ENCODE measurements around the gene DACH1.

DACH1 gene

DNA sequence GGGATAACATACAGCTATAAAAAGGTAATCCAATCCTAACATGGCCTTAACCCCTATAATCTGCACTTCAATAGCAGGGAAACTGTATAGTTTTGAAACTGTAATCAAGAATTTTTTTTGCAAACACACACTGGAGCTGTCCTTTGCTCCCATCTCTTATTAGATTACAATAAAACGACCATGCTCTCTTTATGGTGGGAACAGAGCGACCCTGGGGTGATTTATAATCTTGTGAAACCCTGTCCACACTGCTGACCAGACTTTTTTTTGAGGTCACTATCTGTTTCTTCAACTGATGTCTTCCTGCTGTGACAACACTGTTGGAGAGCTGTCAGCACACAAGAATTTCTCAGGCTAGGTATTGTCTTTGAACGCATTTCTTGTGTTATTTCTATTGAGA is 35.3 kb downstream of the DACH1 start:
- TF ChIP-seq, protein P1, sequence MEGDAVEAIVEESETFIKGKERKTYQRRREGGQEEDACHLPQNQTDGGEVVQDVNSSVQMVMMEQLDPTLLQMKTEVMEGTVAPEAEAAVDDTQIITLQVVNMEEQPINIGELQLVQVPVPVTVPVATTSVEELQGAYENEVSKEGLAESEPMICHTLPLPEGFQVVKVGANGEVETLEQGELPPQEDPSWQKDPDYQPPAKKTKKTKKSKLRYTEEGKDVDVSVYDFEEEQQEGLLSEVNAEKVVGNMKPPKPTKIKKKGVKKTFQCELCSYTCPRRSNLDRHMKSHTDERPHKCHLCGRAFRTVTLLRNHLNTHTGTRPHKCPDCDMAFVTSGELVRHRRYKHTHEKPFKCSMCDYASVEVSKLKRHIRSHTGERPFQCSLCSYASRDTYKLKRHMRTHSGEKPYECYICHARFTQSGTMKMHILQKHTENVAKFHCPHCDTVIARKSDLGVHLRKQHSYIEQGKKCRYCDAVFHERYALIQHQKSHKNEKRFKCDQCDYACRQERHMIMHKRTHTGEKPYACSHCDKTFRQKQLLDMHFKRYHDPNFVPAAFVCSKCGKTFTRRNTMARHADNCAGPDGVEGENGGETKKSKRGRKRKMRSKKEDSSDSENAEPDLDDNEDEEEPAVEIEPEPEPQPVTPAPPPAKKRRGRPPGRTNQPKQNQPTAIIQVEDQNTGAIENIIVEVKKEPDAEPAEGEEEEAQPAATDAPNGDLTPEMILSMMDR (conservative IDR thresholded peaks at IDR 0.05; ENCODE audit: control insufficient read depth, insufficient read depth, low read depth, low read length) = no peak
- H3K4me3 ChIP-seq (ENCODE audit: control insufficient read depth, low read depth, low read length) = no peak overlapping the region
- no peak for DNase-seq (ENCODE audit: low read depth)

DNA sequence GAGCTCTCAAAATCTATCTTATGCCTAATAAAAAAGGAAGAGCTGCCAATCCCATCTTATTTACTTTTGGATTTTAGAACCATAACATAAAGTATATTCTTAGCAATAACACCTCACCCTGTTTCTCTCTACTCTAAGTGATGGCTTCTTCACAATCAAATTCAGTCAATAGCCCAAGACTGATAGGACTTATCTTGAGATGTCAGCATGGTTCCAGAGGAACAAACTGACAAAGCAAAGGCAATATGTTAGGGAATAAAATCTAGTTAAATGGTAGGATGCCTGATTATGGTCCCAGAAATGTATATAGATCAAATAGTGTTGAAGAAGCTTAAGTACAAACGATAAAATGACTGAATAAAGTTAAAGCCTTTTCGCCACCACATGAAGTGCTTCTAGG is 36.3 kb downstream of the DACH1 start:
- no peak for DNase-seq (ENCODE audit: low read depth)
- TF ChIP-seq, protein P1 (conservative IDR thresholded peaks at IDR 0.05; ENCODE audit: control insufficient read depth, insufficient read depth, low read depth, low read length) = no peak
- no peak overlapping the region for H3K4me3 ChIP-seq (ENCODE audit: control insufficient read depth, low read depth, low read length)

DNA sequence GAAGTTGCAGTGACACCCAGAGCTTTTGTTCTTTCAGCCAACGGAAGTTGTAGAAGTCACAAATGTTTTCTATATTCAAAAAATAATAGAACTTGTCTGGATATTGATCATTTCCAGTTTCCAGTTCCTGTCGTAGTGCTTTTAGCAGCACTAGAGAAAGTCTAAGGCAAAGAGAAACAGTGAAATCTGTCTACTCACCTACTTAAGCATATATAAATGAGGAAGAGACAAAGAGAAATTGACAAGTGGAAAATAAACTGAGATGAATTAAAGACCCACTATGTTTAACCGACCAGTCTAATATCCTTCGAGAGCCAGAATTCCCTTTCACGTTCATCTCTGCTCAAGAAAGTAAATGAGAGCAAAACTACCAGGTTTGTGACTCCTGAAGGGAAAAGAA is 36.7 kb downstream of the DACH1 start:
- TF ChIP-seq, protein P1 (conservative IDR thresholded peaks at IDR 0.05; ENCODE audit: control insufficient read depth, insufficient read depth, low read depth, low read length) = no peak
- no peak overlapping the region for H3K4me3 ChIP-seq (ENCODE audit: control insufficient read depth, low read depth, low read length)
- no peak for DNase-seq (ENCODE audit: low read depth)

DNA sequence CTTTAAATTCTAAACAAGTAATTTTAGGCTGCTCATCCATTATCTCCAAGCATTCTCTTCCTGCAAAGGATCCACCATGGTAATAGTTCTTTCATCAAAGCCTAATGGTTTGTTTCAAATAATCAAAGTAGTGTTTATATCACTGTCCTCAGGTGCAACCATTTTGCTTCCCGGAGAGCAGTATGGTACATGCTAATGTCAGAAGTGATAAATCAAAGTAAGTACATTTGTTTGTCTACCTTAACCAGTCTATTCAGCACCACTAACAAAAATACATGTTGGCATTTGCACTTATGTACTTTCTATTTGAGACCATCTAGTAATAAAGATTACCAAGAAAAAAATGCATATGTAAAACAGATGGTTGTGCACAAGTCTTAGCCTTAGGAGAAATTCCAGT is 37.5 kb downstream of the DACH1 start:
- TF ChIP-seq, protein P1 (conservative IDR thresholded peaks at IDR 0.05; ENCODE audit: control insufficient read depth, insufficient read depth, low read depth, low read length) = no peak

DNA sequence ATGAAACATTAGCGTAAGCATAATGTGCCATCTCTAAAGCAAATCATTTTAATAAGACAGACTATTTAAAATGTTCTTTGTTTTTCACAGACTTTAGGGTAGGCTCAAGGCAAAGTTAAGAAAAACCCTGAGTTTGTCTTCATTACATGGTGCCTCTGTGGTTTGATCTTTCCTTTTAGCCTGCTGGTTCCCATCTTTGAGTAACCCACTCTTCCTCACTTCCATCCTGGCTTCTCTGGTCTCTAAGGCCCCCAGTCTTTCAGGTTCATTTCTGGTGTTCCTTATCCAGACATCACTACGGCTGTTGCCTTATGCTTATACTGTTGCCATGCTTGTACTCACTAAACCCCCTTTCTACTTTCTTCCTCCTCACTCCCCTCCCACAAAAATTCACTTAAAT is 38.4 kb downstream of the DACH1 start:
- TF ChIP-seq, protein P1 (conservative IDR thresholded peaks at IDR 0.05; ENCODE audit: control insufficient read depth, insufficient read depth, low read depth, low read length) = no peak
- no peak for DNase-seq (ENCODE audit: low read depth)
- H3K4me3 ChIP-seq (ENCODE audit: control insufficient read depth, low read depth, low read length) = no peak overlapping the region

More for the DNA sequence above, 37.5 kb downstream of the DACH1 start:
- no peak for DNase-seq (ENCODE audit: low read depth)
- H3K4me3 ChIP-seq (ENCODE audit: control insufficient read depth, low read depth, low read length) = no peak overlapping the region

DNA sequence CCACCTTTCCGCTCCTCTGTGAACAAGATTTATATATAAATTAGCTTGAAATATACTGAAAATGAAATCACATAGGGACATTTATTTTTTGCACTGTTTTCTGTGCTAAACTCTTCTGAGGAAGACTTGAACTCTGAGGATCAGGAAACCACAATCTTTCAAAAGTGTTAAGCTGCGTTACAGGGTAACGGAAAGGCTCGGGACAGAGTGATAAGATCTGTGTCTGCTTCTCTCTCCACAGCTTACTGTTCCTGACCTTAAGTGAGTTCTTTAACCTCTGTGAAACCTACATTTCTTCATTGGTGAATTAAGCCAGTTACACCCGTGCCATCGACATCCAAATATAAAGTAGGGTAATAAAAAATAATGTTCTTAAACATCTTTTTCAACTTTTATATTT is 38.9 kb downstream of the DACH1 start:
- TF ChIP-seq, protein P1 (conservative IDR thresholded peaks at IDR 0.05; ENCODE audit: control insufficient read depth, insufficient read depth, low read depth, low read length) = no peak
- no peak for DNase-seq (ENCODE audit: low read depth)
- H3K4me3 ChIP-seq (ENCODE audit: control insufficient read depth, low read depth, low read length) = no peak overlapping the region

DNA sequence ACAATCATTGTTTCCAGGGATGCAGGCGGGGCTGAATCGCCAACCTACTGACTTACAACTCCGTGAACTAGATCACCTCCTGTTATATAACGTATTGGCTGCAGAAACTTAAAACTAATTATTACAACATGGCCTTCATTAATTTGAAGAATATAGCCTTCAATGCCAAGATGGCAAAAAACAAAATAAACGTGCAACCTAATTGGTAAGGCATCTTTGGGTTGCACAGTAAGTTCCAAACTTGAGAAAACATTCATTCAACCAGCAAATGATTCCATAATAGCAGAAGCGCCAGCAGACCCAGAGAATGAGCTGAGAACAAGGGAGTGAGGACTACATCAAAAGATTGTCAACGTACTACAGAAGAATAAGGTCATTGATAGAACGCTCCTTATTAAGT is 39.8 kb downstream of the DACH1 start:
- H3K4me3 ChIP-seq (ENCODE audit: control insufficient read depth, low read depth, low read length) = no peak overlapping the region
- TF ChIP-seq, protein P1 (conservative IDR thresholded peaks at IDR 0.05; ENCODE audit: control insufficient read depth, insufficient read depth, low read depth, low read length) = no peak
- DNase-seq (ENCODE audit: low read depth) = no peak
